Stimulated activated CD8-positive, alpha-beta memory T cell treated with anti-CD3 and anti-CD28 coated beads, Interleukin-2, amount 100 ng/mL, for 1 hour (primary cell): ENCODE results near the gene TAOK3.
A peak's percentile ranks its signal among the peaks of the same experiment; 100 is the strongest.
"Not testable (repeated sequence)": the region's sequence is repeated elsewhere in the genome, so short reads cannot be mapped to it uniquely, and the experiment has no call there.

ENCODE experiments used
- DNase-seq, 2 donors: peaks; one replicate each; pipeline ENCODE4 v3.0.0-alpha.2; 2020; ENCODE audit warnings: low read depth in 2 of 2

TAOK3 gene

GRCh38 chr12:118372541-118373495 lies at the start of gene TAOK3:
TSS of gene TAOK3 (minus strand) at chr12:118372907. CDS start at chr12:118255567, 117,340 bp downstream.
- peak; percentile 91 to 94 for DNase-seq

- no peak for DNase-seq
These were observed 48.0 kb upstream of the TAOK3 start for GRCh38 chr12:118420673-118421072.

- no peak for DNase-seq
These were observed 45.8 kb upstream of the TAOK3 start for GRCh38 chr12:118418385-118419057.

- DNase-seq, result no peak
These were observed 45.2 kb upstream of the TAOK3 start for GRCh38 chr12:118417942-118418341.

- DNase-seq, result no peak
These were observed 37.1 kb upstream of the TAOK3 start for GRCh38 chr12:118409834-118410233.

- DNase-seq, result not testable (repeated sequence)
These were observed 35.5 kb upstream of the TAOK3 start for GRCh38 chr12:118408241-118408640.

GRCh38 chr12:118404876-118405521 lies 32.3 kb upstream of the TAOK3 start:
- DNase-seq, result peak; percentile 24 to 34

- no peak for DNase-seq
These were observed 29.5 kb upstream of the TAOK3 start for GRCh38 chr12:118402251-118402650.

GRCh38 chr12:118398940-118399339 lies 26.2 kb upstream of the TAOK3 start:
- DNase-seq, result no peak

GRCh38 chr12:118398524-118398923 lies 25.8 kb upstream of the TAOK3 start:
- DNase-seq, result no peak

GRCh38 chr12:118397708-118398440 lies 25.2 kb upstream of the TAOK3 start:
- no peak for DNase-seq

- no peak for DNase-seq
These were observed 19.1 kb upstream of the TAOK3 start for GRCh38 chr12:118391836-118392235.

- DNase-seq, result no peak
These were observed 18.7 kb upstream of the TAOK3 start for GRCh38 chr12:118391424-118391823.

GRCh38 chr12:118377884-118378470 lies 5.3 kb upstream of the TAOK3 start:
- peak; percentile 57 to 60 for DNase-seq

GRCh38 chr12:118377021-118377883 lies 4.5 kb upstream of the TAOK3 start:
- no peak for DNase-seq

GRCh38 chr12:118376089-118377020 lies 3.6 kb upstream of the TAOK3 start, which contains the start of gene SUDS3:
TSS of gene SUDS3 (plus strand) at chr12:118376555. CDS start at chr12:118376692, 137 bp downstream.
- peak; percentile 88 to 92 for DNase-seq

GRCh38 chr12:118375348-118375747 lies 2.6 kb upstream of the TAOK3 start:
- DNase-seq, result no peak

GRCh38 chr12:118374909-118375308 lies 2.2 kb upstream of the TAOK3 start:
- DNase-seq, result no peak

- DNase-seq, result no peak
These were observed 1.5 kb upstream of the TAOK3 start for GRCh38 chr12:118374126-118374725.
